LNCAP (cell line): ENCODE data around the gene MED26.

Experiments
- TF ChIP-seq, protein P1 (sequence below): fragments of 450-650 bp; IDR thresholded peaks from 2 replicates; pipeline ENCODE4 v1.5.1; 2017; ENCODE audit warnings: mild to moderate bottlenecking

The MED26 gene

DNA sequence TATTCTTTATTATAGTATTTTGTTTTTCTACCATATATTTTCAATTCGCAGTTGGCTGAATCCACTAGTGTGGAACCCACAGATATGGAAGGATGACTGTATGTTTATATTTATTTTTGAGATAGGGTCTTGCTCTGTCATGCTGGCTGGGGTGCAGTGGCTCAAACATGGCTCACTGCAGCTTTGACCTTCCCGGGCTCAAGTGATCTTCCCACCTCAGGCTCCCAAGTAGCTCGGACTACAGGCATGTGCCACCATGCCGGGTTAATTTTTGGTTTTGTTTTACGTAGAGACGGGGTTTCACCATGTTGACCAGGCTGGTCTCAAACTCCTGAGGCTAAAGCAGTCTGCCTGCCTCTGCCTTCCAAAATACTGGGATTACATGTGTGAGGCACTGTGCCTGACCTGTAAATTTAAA, 65.4 kb downstream of the MED26 start:
- TF ChIP-seq, protein P1, sequence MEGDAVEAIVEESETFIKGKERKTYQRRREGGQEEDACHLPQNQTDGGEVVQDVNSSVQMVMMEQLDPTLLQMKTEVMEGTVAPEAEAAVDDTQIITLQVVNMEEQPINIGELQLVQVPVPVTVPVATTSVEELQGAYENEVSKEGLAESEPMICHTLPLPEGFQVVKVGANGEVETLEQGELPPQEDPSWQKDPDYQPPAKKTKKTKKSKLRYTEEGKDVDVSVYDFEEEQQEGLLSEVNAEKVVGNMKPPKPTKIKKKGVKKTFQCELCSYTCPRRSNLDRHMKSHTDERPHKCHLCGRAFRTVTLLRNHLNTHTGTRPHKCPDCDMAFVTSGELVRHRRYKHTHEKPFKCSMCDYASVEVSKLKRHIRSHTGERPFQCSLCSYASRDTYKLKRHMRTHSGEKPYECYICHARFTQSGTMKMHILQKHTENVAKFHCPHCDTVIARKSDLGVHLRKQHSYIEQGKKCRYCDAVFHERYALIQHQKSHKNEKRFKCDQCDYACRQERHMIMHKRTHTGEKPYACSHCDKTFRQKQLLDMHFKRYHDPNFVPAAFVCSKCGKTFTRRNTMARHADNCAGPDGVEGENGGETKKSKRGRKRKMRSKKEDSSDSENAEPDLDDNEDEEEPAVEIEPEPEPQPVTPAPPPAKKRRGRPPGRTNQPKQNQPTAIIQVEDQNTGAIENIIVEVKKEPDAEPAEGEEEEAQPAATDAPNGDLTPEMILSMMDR: no peak

DNA sequence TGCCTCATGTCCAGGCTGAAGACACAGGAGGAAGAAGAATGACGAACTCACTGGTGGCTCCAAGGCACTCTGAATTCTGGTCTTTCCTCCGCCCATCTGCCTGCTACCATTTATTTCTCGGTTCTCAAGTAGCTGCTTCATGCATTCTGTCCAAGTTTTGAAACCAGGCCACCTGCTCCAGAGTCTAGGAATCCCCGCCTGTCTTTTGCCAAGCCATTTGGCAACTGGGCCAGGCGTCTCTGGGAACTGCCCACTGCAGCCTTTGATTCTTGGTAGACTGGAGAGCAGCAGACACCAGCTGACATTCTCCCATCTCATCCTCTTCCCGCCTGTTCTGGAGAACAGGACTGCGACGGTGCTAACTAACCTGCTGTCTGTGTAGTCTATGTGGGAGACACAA, 66.6 kb downstream of the MED26 start:
- TF ChIP-seq, protein P1: no peak

DNA sequence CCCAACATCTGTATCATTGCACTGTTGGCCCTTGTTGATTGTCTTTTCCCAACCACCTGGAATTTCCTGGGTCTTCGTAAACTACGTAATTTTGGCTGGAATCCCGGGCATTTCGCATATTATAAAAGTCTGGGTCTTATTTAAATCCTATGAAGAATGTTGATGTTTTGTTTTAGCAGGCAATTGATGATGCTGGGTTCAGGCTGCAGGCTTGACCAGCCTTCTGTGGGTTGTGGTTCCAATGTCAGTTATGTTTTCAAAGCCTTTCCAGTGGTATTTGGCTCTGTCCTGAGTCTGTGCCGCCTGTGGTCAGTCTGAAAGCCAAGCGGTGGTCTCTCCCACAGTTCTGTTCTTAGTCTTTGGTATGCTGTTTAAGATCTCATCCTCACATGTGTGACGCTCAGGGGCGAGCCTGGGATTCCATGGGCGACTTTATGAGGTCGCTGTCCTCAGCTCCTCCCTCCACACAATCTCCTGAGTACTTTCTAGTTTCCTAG, 68.2 kb downstream of the MED26 start:
- TF ChIP-seq, protein P1: no peak

DNA sequence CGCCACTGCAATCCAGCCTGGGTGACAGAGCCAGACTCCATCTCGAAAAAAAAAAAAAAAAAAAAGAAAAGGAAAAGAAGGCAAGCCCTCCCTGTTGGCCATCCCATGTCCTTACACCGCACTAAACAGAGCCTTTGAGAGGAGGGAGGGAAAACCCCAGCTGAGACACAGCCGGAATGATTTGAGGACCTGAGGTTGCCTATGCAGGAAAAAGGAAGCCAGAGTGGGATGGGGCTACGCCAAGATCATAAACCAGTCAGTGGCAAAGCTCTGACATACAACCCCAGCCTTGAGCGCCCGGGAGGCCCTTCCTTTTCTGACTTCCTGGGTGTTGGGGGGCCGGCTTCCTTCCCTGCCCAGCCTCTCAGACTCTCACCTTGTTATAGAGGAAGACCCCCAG, 73.2 kb downstream of the MED26 start:
- TF ChIP-seq, protein P1: no peak

DNA sequence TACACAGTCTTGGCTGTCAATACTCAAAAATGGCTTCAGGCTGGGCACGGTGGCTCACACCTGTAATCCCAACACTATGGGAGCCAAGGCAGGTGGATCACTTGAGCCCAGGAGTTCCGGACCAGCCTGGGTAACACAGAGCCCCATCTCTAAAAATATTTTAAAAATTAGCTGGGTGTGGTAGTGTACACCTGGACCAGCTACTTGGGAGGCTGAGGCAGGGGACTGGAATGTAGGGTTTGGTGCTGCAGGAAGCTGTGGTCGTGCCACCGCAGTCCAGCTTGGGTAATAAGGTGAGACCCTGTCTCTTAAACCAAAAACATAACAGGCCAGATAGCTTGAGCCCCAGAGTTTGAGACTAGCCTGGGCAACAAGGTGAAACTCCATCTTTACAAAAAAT, 79.0 kb downstream of the MED26 start:
- TF ChIP-seq, protein P1: no peak

DNA sequence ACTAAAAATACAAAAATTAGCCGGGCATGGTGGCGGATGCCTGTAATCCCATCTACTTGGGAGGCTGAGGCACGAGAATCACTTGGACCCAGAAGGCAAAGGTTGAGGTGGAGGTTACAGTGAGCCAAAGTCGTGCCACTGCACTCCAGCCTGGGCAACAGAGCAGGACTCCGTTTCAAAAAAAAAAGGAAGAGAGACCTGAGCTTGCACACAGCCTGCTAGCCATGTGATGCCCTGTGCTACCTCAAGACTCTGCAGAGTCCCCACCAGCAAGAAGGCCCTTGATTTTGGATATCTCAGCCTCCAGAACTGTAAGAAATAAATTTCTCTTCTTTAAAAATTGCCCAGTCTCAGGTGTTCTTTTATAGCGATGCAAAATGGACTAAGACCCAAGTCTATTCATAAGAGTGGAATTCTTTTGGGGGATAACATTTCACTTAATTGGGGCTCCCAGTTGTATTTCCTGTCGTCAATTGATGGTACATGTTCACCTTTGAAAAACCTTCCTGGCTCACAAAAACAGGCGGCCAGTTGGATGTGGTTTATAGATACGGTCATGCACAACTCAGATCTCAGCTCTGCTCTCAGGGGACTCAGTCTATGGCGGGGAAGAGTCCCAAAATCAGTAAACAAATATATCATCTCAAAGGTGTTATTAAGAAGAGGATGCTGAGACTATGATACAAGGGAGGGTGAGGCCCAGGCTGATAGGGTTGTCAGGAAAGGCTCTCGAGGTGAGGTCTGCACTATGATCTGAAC, 83.4 kb downstream of the MED26 start:
- TF ChIP-seq, protein P1: no peak

DNA sequence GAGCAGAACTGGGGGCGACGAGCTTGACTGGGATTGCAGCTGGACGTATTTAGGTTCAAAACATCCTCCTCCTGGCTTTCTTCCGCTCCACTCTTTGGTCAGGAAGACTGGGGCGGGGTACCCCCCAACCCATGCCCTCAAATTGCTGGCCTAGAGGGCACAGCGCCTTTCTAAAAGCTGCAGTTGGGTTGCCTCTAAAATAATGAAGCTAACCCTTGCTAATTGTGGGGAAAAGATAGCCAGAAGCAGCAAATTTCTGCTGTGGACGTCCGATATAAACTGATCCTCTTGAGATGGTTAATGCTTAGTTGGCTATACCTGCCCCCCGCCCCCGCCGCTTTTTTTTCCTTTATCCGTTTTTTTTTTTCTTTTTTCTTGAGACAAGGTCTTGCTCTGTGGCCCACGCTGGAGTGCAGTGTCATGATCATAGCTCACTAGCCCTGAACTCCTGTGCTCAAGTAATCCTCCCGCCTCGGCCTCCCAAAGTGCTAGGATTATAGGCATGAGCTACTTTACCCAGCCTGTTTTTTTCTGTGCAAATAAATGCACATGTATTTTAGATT, 85.0 kb downstream of the MED26 start:
- TF ChIP-seq, protein P1: no peak
